SK-N-MC (cell line): ENCODE measurements around the gene MTUS2.

Source experiments
- EZH2 ChIP-seq: fragments of 200-600 bp; sonication (generic); IDR thresholded peaks from one replicate; pipeline ENCODE4 v1.6.1; 2017; ENCODE audit warnings: antibody characterized with exemption
- FOXP2 ChIP-seq: optimal IDR thresholded peaks from 2 replicates; pipeline ENCODE3; 2011; ENCODE audit warnings: mild to moderate bottlenecking, moderate library complexity; ENCODE audit not compliant: insufficient read depth; ENCODE audit errors: extremely low read length, control extremely low read depth

GRCh38 chr13:29511106-29511796, 691.1 kb downstream of the MTUS2 start:
- TF ChIP-seq EZH2 (no peak), FOXP2 (no peak)
